Putamen (tissue), 1 donor: ENCODE measurements around the gene KLF6.

Experiments used
- DNase-seq: peaks from one replicate; pipeline ENCODE4 v3.0.0-alpha.2; 2016; ENCODE audit warnings: low spot score

The KLF6 gene

DNA sequence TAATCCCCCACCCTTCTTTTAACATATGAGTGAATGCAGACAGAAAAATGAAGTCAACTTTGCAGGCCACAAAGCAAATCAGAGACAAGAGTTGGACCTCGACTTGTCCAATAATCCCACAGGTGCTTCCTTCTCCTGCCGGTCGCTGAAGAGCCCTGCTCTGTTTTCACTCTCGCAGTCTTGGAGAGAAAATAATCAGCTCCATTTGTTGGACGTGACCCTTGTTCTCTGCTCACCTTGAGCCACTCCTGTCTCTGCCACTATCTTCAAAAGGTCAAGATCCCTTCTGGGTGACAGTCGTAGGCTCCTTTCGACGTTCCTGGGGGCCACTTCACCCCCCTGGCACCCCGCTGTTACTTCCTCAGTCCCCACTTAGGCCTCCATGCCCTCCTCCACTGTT is 2.8 kb upstream of the KLF6 start:
- DNase-seq: no peak

DNA sequence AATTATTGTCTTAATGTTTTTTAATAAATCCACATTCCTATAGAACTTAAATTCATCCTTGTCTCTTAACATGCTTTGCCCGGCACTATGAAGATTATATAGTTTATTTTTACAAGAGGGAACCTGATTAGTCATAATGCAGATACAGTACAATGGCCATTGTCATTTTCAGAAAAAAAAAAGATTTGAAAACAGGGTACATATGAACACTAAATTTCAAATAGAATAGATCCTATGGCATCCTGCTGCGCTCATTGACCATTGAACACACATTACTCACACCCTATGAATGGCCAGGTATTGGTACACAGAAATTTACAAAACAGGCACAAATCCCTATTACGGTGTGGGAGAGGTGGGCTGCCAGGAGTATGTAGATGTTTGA is 2.0 kb upstream of the KLF6 start:
- DNase-seq: no peak

DNA sequence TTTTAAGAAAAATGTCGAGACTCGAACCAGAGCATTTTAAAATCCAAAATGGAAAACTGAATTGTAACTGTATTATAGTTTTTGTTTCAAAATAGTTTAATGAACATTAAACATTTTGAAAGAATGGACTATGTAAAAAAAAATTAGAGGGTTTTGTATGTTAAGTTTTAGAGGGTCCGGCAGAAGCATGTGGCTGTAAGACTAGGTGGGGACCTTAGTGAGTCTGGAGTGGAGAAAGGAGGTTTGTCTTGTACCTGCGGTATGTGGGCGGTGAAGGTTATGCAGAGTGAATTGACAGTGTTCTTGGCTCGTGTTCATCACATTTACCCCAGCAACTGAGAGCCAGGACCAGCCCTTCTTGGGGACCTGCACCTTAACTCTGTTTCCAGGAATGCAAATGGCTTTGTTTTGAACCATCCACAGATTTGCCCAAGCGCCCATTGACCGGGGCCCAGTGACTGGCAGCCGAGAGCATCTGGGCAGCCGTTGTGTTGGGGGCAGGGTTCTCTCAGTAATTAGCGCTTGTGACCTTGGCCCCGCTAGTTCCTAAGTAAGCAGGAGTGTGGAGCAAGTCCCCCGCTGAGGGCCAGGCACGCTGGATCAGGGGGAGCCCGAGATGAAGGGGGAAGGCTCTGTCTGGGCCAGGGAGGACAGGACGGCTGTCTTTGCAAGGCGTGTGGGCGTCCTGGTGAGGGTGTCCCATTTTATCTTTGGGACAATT is 1.4 kb upstream of the KLF6 start:
- no peak for DNase-seq

DNA sequence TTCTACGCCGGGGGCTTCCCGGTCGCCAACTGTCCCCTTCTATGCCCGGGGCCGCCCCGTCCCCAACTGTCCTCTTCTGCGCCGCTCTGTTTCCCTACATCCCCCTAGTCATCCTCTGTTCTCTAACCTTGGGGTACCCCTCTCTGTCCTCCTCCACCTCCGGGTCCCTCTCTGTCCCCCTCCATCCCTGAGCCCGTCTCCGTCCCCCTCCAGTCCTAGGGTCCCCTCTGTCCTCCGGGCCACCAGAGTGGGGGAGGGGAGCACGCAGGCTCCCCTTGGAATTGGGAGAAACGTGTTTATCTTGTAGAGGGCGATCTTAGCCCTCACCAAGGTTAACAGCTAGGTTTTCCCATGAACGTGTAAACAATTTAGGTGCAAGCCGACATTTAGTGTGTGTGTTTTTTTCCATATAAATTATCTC is 852 bp upstream of the KLF6 start:
- no peak for DNase-seq

DNA sequence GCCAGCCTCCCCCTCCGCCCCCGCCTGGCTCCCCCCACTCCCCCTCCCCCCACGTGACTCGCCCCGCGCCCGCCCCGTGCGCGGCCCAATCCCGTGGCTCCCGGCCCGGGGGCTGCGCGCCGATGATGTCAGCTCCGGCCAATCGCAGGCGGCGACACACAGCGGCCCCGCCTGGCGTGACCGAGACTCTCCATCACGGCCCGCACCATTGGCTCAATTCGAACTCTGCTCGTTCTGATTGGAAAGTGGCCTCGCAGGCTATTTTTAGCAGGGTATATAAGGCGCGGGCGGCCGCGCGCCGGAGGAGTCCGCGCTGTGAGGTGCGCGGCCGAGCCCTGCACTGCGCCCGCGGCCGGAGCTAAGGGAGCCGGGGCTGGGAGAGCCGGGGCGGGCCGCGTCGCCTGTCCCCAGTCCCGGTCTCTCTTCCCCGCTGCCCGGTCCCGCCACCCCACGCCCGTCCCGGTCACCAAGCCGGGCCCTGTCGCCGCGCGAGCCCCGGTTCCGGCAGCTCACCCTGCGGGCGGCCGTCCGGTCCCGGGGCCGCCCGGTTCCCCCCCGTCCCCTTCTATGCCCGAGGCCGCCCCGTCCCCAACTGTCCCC is 342 bp upstream of the KLF6 start:
- DNase-seq: peak; percentile 97

DNA sequence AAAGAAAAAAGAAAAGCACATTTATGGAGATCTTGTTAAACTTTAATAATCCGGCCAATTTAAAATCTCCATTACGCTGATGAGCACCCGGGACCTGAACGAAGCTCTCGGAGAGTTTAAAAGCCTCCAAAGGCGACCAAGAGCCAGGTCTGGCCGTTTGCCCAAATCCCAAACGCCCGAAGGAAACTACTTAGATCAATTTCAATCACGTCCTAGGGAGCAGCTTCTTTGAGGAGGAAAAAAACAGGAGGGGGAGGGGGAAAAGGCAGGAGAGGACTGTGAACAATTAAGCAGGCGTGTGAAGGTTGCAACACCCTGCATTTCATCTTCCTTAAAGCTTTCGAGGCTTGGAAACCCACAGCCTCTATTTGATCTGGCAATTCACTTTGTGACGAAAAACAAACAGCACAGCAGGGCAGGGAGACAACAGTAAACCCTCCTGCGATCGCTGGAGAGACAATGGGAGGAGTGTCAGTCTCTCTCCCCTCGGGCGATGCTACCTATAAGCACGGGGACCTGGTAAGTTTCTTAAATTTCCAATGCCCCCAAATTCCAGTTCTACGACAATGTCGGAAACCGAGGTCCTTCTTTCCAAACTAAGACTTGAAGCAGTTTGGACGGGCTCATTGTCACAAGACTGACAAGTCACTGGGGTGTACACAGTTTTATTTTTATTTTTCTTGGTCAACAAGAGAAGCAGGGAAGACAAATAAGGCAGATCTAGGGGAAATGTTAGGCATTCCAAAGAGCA is 1.2 kb downstream of the KLF6 start:
- DNase-seq: no peak

DNA sequence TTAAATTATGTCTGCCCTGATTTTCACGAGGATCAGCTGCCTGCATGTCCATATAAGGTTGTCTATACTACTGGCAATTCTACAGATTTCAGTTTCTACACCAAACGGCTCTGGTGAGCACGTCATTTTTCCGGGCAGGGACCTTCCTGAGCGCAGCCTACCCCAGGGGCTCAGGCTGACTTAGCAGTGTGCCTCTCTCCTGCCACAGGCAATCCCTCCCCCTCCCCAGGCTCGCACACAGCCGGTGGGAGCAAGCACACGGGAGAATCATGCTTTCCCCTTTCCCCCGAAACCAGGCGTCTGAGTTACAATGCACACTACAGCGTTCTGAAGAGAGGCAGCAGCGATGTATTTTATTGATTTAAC is 1.7 kb downstream of the KLF6 start:
- DNase-seq: no peak

DNA sequence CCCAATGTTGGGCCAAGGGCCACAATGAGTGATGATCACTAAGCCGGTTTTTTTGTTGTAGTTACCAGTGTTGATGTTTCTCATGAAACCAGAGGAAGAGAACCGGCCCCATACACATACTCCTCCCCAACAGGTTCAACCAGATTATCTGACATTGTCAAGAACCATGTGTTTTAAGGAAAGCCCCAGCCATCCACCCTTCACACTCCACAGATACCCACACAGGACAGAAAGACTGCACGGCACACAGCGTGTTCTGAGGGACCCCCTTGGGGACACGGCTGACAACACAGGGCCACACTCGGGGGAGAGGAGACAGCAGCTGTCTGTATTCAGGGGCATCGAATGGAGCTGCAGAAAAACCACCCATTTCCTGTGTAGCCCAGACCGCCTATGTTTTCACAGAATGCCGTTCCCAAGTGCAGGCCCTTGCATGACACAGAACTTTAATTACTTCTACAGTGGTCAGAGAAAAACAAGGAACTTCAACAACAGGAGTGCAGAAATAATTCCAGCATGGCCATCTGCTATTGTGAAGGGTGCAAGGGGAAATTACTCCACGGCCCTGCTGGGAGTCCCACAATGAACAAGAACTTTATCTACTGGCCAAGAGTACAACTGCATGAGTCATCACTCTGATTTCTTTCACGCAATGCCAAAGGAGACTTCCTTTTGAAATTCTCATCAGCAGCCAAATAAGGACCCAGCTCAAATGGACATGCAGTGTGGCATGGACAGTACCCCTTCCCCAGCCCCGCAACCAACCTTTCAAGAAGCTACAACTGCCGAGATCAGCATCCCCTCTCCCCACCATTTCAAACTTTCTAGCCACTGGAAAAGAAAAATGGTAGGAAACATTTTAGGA is 2.3 kb downstream of the KLF6 start:
- DNase-seq: peak; percentile 86

DNA sequence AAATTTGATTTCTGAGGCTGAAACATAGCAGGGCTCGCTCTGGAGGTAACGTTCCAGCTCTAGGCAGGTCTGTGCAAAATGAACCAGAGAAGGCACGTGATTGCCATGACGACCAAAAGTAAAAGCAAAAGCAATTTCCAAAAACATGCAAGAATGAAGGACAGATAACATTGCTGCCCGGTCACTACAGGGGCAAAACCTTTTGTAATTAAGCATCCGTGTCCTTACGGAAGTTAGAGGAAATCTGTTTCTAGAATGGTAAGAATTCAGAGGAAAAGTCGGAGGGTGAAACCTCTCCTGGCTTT is 2.9 kb downstream of the KLF6 start:
- no peak for DNase-seq

DNA sequence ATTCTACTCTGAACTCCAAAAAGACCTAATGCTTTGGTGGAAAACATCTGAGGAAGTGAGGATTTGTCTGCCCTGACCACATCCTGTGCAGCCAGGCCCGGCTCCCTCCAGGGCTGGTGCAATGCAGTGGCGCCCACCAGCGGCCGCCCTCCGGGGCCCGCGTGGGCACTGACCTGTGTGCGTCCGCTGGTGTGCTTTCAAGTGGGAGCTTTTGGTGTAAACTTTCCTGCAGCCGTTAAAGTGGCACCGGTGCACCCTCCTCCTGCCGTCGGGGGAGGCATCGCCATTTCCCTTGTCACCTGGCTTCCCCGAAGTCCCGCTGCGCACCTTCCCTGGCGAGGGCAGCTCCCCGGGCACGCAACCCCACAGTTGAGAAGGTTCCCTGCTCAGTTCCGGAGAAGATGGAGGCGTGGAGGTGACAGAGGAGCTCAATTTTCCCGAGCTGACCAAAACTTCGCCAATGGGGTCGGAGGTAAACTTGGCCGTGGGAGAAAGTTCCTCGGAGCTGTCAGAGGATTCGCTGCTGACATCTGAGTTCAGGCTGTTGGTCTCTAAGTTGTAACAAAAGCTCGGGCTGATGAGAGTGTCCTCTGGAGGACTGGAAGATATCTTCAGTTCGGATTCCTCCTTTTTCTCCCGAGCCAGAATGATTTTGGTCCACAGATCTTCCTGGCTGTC is 3.4 kb downstream of the KLF6 start:
- no peak for DNase-seq

DNA sequence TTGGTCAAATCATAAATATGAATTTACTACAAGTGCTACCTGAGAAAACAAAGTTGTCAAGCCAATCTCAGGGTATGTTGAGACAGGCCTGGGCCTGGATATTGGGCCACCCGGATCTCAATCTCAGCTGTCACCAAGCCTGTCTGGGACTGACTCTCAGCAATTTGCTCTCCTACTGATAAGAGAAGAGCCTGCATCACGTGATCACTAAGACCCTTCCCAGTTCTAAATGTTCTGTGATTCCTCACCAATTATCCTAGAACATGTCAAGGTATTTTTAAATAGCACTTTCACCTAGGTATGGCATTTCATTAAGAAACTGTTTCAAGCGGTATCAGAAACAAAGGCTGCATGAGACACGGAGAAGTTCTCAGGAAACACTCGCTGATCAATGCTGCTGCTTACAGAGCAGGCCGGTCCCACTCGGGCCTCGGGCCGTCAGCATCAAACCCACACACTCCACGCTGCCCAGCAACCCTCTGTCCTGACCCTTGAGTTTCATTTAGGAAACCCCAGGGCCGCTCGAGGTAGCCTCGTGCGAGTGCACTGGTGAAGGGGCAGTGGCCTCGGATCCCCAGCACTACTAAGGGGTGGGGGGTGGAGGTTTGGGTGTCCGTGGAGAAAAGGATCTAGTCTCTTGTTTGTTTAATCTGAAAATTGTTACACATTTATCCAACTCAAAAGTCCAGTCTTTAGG is 4.1 kb downstream of the KLF6 start:
- DNase-seq: no peak

DNA sequence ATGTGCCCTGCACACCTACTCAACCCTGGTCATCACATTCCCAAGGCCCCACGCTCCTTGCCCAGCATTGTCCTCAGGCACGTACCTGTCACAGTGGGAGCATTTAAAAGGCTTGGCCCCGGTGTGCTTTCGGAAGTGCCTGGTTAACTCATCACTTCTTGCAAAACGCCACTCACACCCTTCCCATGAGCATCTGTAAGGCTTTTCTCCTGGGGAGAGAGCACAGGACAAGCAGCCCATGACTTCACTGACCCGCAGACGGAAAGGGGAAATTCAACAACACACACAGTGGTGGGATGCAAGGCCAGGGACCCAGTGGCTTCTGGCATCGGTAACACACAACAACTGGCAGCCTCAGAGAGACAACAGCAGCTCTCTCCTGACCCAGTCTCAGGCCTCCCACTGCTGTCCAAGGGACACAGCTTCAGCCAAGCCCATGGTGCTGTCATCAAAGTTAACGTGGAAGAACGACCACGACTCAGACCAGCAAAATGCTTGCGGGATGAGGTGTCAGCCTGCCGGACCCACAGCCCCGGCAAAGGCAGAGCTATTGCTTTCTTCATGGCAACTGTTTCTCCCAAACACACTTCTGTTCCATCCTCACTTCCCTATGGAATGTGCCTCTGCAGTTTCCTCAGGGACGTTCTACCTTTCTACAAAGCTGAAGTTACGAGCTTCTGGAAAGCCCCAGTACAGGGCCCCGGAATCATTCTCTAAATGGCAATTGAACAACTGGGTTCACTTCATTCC is 4.8 kb downstream of the KLF6 start:
- DNase-seq: no peak

DNA sequence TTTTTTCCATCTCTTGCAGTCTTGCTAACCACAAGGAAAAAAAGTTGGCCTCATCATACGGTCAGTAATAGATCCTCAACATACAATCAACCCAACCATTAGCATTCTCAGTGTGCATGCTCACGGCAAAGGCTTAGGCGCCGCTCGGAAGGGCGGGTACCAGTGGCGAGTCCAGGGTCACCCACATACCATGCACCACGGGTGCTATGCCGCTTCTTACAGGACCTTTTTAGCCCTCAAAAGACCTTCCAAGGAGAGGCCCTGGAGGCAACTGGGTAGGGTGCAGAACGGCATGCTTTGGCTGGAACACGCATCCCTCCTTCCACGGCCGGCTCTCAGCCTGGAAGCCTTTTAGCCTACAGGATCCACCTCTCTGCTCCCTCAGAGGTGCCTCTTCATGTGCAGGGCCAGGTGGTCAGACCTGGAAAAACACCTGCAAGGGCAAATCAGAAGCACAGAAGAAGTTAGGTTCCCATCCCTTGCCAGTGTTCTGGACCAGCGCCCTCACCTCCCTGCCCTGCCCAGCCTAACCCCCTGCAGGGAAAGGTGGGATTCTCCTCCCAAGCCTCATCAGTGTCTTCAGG is 5.8 kb downstream of the KLF6 start:
- DNase-seq: no peak

DNA sequence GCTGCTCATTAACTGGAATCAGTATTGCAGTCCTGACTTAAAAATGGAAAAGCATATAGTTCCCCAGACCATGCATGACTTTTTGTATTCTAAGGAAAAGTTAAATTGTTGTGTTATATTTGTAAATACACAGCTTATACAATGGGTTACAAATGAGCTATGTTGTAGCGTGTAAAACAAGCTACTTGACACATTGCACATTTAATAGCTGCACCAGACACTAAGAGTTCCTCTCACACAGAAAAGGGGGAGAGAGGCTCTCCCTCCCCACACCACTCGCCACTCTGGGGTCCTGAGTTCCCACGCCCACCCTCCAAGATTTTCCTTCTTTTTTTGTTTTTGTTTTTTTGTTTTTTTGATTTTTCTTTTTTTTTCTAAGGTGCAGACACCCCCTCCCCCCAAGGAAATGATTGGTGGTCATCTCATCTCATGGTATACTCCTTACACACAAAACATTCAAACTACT is 6.3 kb downstream of the KLF6 start:
- no peak for DNase-seq

DNA sequence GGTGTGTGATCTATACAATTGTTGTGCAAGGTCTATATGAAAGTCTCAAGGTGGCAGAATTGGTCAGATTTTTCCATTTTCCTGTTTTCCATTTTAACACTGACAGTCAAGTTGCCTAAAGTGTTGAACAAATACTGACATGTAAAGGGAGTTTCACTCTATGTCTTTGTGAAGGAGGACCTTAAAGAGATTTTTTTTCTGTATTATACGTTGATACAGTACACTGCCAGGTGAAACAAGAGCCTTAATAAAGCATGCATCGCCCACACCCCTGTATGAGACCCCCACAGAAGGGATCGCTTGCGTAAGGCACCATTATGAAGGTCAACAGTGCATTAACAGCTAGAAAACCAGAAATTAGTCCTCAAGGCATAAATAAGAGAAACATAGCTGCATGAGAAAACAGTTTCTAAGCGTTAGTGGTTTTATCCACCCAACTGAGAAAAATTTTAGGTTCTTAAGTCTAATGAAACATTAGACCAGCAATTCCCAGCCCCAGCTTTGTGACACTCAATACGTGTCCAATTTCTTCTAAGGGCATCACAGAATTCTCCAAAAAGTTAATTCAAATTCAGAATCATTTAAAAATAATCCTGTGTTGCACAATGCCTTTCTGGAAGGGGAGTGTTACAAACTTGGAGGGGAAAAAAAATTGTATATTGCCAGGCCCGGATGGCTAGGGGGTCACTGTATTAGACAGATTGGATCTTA is 6.9 kb downstream of the KLF6 start:
- DNase-seq: no peak

DNA sequence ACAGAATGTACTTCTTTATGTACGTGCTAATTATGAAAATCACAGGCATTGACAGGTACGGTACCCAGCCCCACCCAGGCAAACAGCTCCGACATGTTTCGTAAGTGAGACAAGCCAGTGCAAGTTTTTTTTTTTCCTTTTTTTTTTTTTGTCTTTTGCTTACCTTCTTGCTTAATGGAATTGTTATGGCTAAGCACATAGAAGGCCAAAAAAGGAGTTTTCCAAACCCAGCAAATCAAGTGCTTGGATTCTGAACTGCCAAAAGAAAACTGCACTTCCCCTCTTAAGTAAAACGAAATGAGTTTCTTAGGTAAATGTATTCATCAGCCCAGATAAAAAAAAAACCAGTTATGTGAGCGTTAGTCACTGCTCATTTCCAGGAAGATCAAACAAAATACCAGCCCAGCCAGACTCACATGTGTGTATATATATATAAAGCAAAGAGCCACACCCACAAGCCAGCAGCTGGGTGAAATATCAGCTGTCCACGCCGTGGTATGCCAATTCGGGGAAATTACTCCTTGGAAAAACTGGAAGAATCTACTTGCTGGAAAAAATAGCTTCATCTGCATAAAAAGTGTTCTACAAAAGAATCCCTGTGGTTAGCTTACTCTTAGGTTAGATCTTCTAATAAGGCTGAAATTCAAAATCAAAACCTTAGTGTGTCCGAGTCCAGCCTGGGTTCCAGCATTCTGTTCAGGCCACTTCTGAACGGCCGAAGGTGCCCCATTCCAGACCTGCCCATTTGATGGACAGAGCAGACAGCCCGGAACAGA is 8.0 kb downstream of the KLF6 start:
- no peak for DNase-seq

DNA sequence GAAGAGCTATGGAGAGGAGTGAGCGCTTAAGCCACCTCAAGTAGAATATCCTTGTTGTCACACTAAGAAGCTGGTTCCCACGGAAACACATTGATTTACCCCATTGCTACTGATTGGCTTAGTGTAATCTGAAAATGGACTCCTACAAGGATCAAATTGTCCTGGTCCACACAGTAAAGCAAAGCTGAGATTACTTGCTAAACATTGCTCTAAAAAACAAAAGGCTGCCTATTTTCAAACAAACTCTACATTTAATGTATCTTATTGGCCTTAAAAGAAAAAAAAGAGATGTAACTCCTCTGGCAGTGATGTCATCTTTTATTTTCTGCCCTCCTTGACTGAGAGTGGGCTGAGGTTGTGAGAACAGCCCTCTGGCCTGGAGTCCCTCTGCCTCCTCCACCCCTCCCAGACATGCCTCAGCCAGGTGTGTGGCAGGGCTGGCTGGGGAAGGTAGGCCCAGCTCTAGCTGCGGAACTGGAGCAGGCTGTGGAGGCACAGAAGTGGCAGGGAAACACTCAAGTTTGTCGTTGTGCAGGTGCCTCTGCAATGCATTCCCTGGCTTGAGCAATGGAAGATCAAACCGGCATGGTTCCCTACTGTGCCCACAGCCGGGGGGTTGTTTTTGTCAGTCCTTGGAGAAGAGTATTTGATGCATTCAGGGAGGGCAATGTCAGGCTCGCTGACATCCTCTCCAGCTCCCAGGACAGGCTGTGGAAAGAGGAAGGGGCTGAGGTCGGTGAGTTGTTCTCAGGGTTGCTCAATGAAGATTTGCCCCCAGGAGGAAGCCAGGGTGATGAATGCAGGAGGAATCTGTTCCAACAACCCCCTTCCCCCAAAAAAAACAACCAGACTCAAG is 9.1 kb downstream of the KLF6 start:
- no peak for DNase-seq
